Mesenchymal stem cell (in vitro differentiated cells and primary cell): ENCODE data around the gene ASB7. TPM values are rescaled to one million over a fixed set of nuclear protein-coding genes. Genes with fewer than 3 reads are reported as not detected.
A peak's percentile ranks its signal among the peaks of the same experiment; 100 is the strongest.

Source experiments
- DNase-seq: peaks from one replicate; pipeline ENCODE4 v3.0.0-alpha.2; 2013
- H2AFZ ChIP-seq: one replicate; pipeline ENCODE4 v1.6.1; 2013; ENCODE audit warnings: low read depth, mild to moderate bottlenecking, control low read depth, inconsistent platforms, low read length, moderate library complexity
- H2AK5ac ChIP-seq: 2 replicates; pipeline ENCODE4 v1.6.1; 2013; ENCODE audit warnings: low read length, moderate library complexity, mild to moderate bottlenecking, inconsistent platforms; ENCODE audit not compliant: severe bottlenecking
- H2BK120ac ChIP-seq: one replicate; pipeline ENCODE4 v1.6.1; 2013; ENCODE audit warnings: low read depth, mild to moderate bottlenecking, inconsistent platforms, low read length, moderate library complexity
- H2BK12ac ChIP-seq, 2 experiments: one replicate each; pipeline ENCODE4 v1.6.1; 2013; ENCODE audit warnings: inconsistent platforms in 2 of 2, low read length in 2 of 2, mild to moderate bottlenecking in 2 of 2, moderate library complexity in 2 of 2, control low read depth in 1 of 2
- H2BK15ac ChIP-seq: one replicate; pipeline ENCODE4 v1.6.1; 2013; ENCODE audit warnings: mild to moderate bottlenecking, low read depth, inconsistent platforms; ENCODE audit not compliant: poor library complexity, severe bottlenecking
- H2BK5ac ChIP-seq: 2 replicates; pipeline ENCODE4 v1.6.1; 2013; ENCODE audit warnings: low read depth, mild to moderate bottlenecking, low read length, control low read depth, inconsistent platforms; ENCODE audit not compliant: poor library complexity, severe bottlenecking
- H3K14ac ChIP-seq, 2 experiments: one replicate each; pipeline ENCODE4 v1.6.1; 2013; ENCODE audit warnings: inconsistent platforms in 2 of 2, low read length in 2 of 2, control low read depth in 1 of 2, mild to moderate bottlenecking in 1 of 2, moderate library complexity in 1 of 2
- H3K18ac ChIP-seq, 2 experiments: one replicate each; pipeline ENCODE4 v1.6.1; 2013; ENCODE audit warnings: inconsistent platforms in 2 of 2, low read length in 2 of 2, control low read depth in 1 of 2, low read depth in 1 of 2, mild to moderate bottlenecking in 1 of 2
- H3K23ac ChIP-seq, 2 experiments: one replicate each; pipeline ENCODE4 v1.6.1; 2013; ENCODE audit warnings: inconsistent platforms in 2 of 2, low read length in 2 of 2, mild to moderate bottlenecking in 2 of 2, moderate library complexity in 2 of 2, control low read depth in 1 of 2
- H3K27ac ChIP-seq: 2 replicates; pipeline ENCODE4 v1.5.1; 2013; ENCODE audit warnings: mild to moderate bottlenecking, moderate library complexity, low read length, control low read depth, inconsistent platforms; ENCODE audit not compliant: poor library complexity, severe bottlenecking
- H3K27me3 ChIP-seq, 2 experiments: 2 replicates each; pipeline versions ENCODE4 v1.6.1 to v1.7.0; 2013; ENCODE audit warnings: low read length in 2 of 2, mild to moderate bottlenecking in 2 of 2, moderate library complexity in 2 of 2, control low read depth in 1 of 2, inconsistent platforms in 1 of 2; ENCODE audit not compliant: control insufficient read depth in 1 of 2, insufficient read depth in 1 of 2
- H3K36me3 ChIP-seq, 2 experiments: 2 replicates each; pipeline versions ENCODE4 v1.6.1 to v1.7.0; 2013; ENCODE audit warnings: low read length in 2 of 2, control low read depth in 1 of 2, inconsistent platforms in 1 of 2, low read depth in 1 of 2, mild to moderate bottlenecking in 1 of 2; ENCODE audit not compliant: insufficient read depth in 2 of 2, control insufficient read depth in 1 of 2
- H3K4ac ChIP-seq, 2 experiments: one replicate each; pipeline ENCODE4 v1.6.1; 2013; ENCODE audit warnings: inconsistent platforms in 2 of 2, low read length in 2 of 2, mild to moderate bottlenecking in 2 of 2, moderate library complexity in 2 of 2, control low read depth in 1 of 2, low read depth in 1 of 2
- H3K4me1 ChIP-seq: 2 replicates; pipeline ENCODE4 v1.6.1; 2013; ENCODE audit warnings: low read depth, low read length, control low read depth; ENCODE audit not compliant: control insufficient read depth, insufficient read depth
- H3K4me2 ChIP-seq: 2 replicates; pipeline ENCODE4 v1.6.1; 2013; ENCODE audit warnings: low read length, mild to moderate bottlenecking, inconsistent platforms; ENCODE audit not compliant: poor library complexity, severe bottlenecking
- H3K4me3 ChIP-seq, 2 experiments: 2 replicates each; pipeline versions ENCODE4 v1.5.1 to v1.7.0; 2013; ENCODE audit warnings: low read length in 2 of 2, mild to moderate bottlenecking in 2 of 2, control low read depth in 1 of 2, low read depth in 1 of 2; ENCODE audit not compliant: insufficient read depth in 1 of 2
- H3K79me1 ChIP-seq: replicated peaks from 2 replicates; pipeline ENCODE4 v1.6.1; 2013; ENCODE audit warnings: mild to moderate bottlenecking, control low read depth, low read length, inconsistent platforms; ENCODE audit not compliant: poor library complexity, severe bottlenecking
- H3K9ac ChIP-seq: 2 replicates; pipeline ENCODE4 v1.7.0; 2013; ENCODE audit warnings: mild to moderate bottlenecking, low read length, moderate library complexity
- H3K9me3 ChIP-seq: 2 replicates; pipeline ENCODE4 v1.7.0; 2013; ENCODE audit warnings: mild to moderate bottlenecking, low read length; ENCODE audit not compliant: control insufficient read depth
- H4K8ac ChIP-seq: one replicate; pipeline ENCODE4 v1.6.1; 2013; ENCODE audit warnings: inconsistent platforms, mild to moderate bottlenecking, low read length, moderate library complexity
- H4K91ac ChIP-seq: one replicate; pipeline ENCODE4 v1.6.1; 2013; ENCODE audit warnings: mild to moderate bottlenecking, low read length, inconsistent platforms
- WGBS: methylation state at CpG from one replicate; pipeline ENCODE4 v1.1.7; 2013; ENCODE audit warnings: mixed read lengths; 5-methylcytosine and 5-hydroxymethylcytosine counted together
- polyA plus RNA-seq, 2 experiments: library from polyadenylated mRNA; stranded (reverse); fragments of 200-250 nt; gene quantifications; one replicate each; pipeline ENCODE4 v1.2.3, GENCODE V29; 2013

The ASB7 gene, protein sequence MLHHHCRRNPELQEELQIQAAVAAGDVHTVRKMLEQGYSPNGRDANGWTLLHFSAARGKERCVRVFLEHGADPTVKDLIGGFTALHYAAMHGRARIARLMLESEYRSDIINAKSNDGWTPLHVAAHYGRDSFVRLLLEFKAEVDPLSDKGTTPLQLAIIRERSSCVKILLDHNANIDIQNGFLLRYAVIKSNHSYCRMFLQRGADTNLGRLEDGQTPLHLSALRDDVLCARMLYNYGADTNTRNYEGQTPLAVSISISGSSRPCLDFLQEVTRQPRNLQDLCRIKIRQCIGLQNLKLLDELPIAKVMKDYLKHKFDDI
- 5.8 TPM for polyA plus RNA-seq (2013, experiment 1 of 2)
- 6.4 TPM for polyA plus RNA-seq (2013, experiment 2 of 2)

GRCh38 chr15:100602064-100602822, at the start of gene ASB7, which contains the start of gene LINS1:
TSS of gene ASB7 (plus strand) at chr15:100602589. CDS start at chr15:100612217, 9,628 bp downstream.
TSS of gene LINS1 (minus strand) at chr15:100602184. CDS start at chr15:100580842, 21,342 bp downstream.
- Histone ChIP-seq H3K4ac (peak within 1 kb of the TSS; percentile 41 to 81), H3K23ac (no peak within 1 kb of the TSS), H3K4me2 (peak within 1 kb of the TSS; percentile 94), H2BK12ac (no peak within 1 kb of the TSS), H3K9me3 (no peaks in the 10 kb centered on the region), H3K27me3 (no peaks in the 10 kb centered on the region), H3K9ac (peak within 1 kb of the TSS; percentile 96), H2BK15ac (no peak within 1 kb of the TSS), H3K36me3 (peaks cover 0 to 25% of the 10 kb centered on the region in 2 experiments), H2AK5ac (no peak within 1 kb of the TSS), H2AFZ (peak within 1 kb of the TSS; percentile 84), H3K4me1 (peaks cover 5% of the 10 kb centered on the region), H3K27ac (peak within 1 kb of the TSS; percentile 40), H2BK5ac (no peak within 1 kb of the TSS), H3K79me1 (peaks cover 16% of the 10 kb centered on the region), H4K8ac (peak within 1 kb of the TSS; percentile 66), H4K91ac (peak within 1 kb of the TSS; percentile 52), H3K4me3 (peak within 1 kb of the TSS; percentile 96 to 98), H3K18ac (peak within 1 kb of the TSS; percentile 75 to 81), H2BK120ac (no peak within 1 kb of the TSS), H3K14ac (peak within 1 kb of the TSS in 1 of 2 experiments; percentile 50)
- under 1% methylated on average over 35 of the region's 51 CpGs for WGBS
- DNase-seq: peak; percentile 100

GRCh38 chr15:100553468-100553867, 48.9 kb upstream of the ASB7 start:
- peaks cover 0 to 6% of the 10 kb centered on the region in 2 experiments for H3K36me3 ChIP-seq
- no peak overlapping the region for H3K9ac ChIP-seq
- H2BK5ac ChIP-seq: no peak overlapping the region
- no peak overlapping the region for H3K27ac ChIP-seq
- no peak overlapping the region for H3K4ac ChIP-seq
- no peak overlapping the region for H3K23ac ChIP-seq
- H2BK120ac ChIP-seq: no peak overlapping the region
- DNase-seq: no peak
- no peak overlapping the region for H3K4me2 ChIP-seq
- no peak overlapping the region for H2BK15ac ChIP-seq
- WGBS: 94% methylated on average over 16 of the region's 16 CpGs
- no peak overlapping the region for H4K91ac ChIP-seq
- H3K79me1 ChIP-seq: no peaks in the 10 kb centered on the region
- H3K14ac ChIP-seq: no peak overlapping the region
- no peaks in the 10 kb centered on the region for H3K9me3 ChIP-seq
- no peak overlapping the region for H2AFZ ChIP-seq
- H3K27me3 ChIP-seq: no peaks in the 10 kb centered on the region
- no peak overlapping the region for H3K4me3 ChIP-seq
- no peak overlapping the region for H4K8ac ChIP-seq
- H3K4me1 ChIP-seq: no peaks in the 10 kb centered on the region
- H2BK12ac ChIP-seq: no peak overlapping the region
- no peak overlapping the region for H3K18ac ChIP-seq
- H2AK5ac ChIP-seq: no peak overlapping the region

DNA sequence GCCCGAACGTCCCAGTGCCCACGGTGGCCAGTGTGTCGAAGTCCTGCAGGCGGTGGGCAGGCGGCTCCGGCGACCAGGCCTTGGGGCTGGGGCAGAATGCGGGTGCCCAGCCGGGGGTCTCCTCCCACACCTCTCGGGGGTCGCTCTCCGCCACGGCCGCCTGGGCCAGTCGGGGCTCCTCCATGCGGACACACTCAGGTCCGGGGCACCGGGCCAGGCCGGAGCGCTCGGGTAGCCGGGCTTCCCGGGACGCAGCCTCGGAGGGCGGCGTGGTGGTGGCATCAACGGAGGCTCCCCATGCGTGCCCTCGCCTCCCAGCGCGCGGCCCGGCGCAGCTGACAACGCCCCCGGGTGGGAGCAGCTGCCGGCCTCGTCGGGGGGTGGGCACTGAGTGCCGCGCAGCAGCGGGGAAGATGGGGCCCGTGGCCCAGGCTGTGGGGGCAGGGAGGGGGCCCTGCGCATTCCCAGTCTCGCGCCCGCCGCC, 43.6 kb upstream of the ASB7 start:
- Histone ChIP-seq H2AFZ (no peak overlapping the region), H3K4me1 (no peaks in the 10 kb centered on the region), H3K14ac (no peak overlapping the region), H3K36me3 (no peaks in the 10 kb centered on the region), H3K9me3 (no peaks in the 10 kb centered on the region), H2BK15ac (no peak overlapping the region), H4K8ac (no peak overlapping the region), H3K23ac (no peak overlapping the region), H3K18ac (no peak overlapping the region), H3K27ac (no peak overlapping the region), H2BK120ac (no peak overlapping the region), H3K4me2 (no peak overlapping the region), H3K27me3 (no peaks in the 10 kb centered on the region), H3K4me3 (no peak overlapping the region), H4K91ac (no peak overlapping the region), H3K4ac (no peak overlapping the region), H2BK5ac (no peak overlapping the region), H3K79me1 (no peaks in the 10 kb centered on the region), H2BK12ac (no peak overlapping the region), H2AK5ac (no peak overlapping the region), H3K9ac (no peak overlapping the region)
- WGBS: 97% methylated on average over 50 of the region's 50 CpGs
- DNase-seq: no peak

GRCh38 chr15:100559330-100559729, 43.1 kb upstream of the ASB7 start:
- H2AK5ac ChIP-seq: no peak overlapping the region

More at GRCh38 chr15:100559330-100559729, 43.1 kb upstream of the ASB7 start:
- H2BK15ac ChIP-seq: no peak overlapping the region
- no peak overlapping the region for H2AFZ ChIP-seq
- H3K79me1 ChIP-seq: no peaks in the 10 kb centered on the region
- no peak overlapping the region for H2BK5ac ChIP-seq
- H3K27ac ChIP-seq: no peak overlapping the region
- no peak overlapping the region for H3K4me3 ChIP-seq
- H3K4me1 ChIP-seq: no peaks in the 10 kb centered on the region
- WGBS: 91% methylated on average over 1 of the region's 2 CpGs
- H3K9me3 ChIP-seq: no peaks in the 10 kb centered on the region
- DNase-seq: peak; percentile 74
- H3K27me3 ChIP-seq: no peaks in the 10 kb centered on the region
- no peak overlapping the region for H3K23ac ChIP-seq
- H2BK120ac ChIP-seq: no peak overlapping the region
- H3K14ac ChIP-seq: no peak overlapping the region
- H4K8ac ChIP-seq: no peak overlapping the region
- no peak overlapping the region for H3K4ac ChIP-seq
- no peak overlapping the region for H2BK12ac ChIP-seq
- H3K4me2 ChIP-seq: no peak overlapping the region
- no peak overlapping the region for H4K91ac ChIP-seq
- no peaks in the 10 kb centered on the region for H3K36me3 ChIP-seq
- peak overlapping the region; percentile 43 for H3K9ac ChIP-seq
- no peak overlapping the region for H3K18ac ChIP-seq
